Glomerular visceral epithelial cell (primary cell): ENCODE results near the gene DNAI2.
"Not testable (repeated sequence)": the region's sequence is repeated elsewhere in the genome, so short reads cannot be mapped to it uniquely, and the experiment has no call there.

Source experiments
- DNase-seq: peaks from one replicate; pipeline ENCODE4 v3.0.0-alpha.2; 2016; ENCODE audit errors: extremely low spot score

DNAI2 gene

DNA sequence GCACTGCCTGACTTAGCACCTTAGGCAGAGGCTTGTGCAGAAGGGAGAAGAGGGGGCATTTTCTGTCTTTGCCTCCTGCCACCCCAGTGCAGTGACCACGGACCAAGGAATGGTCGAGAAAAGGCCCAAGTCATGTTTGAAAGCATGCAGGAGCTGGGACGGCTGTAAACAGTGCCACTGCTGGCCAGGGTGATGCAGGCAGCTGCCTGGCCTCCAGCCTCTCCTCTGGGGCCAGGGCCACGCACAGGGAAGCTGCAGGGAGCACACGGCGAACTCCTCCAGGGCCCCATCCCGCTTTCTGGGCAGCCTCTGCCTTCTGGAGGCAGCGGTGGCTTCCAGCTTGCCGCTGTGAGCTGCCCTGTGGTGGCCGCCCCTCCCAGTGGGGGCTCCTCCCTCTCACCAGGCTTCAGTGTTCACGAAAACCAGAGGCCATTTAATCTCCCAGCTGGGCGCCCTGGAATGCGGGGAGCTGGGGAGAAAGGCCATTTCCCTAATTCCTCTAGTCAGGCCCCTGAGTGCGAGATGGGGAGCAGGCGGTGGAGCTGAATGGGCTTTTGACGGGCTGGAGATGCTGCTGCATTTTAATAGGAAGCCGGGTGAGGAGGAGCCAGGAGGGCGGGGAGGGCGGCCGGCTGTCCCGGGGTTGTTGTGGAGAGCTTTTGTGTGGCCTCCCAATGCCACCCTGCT, 28.7 kb upstream of the DNAI2 start:
- DNase-seq = no peak

DNA sequence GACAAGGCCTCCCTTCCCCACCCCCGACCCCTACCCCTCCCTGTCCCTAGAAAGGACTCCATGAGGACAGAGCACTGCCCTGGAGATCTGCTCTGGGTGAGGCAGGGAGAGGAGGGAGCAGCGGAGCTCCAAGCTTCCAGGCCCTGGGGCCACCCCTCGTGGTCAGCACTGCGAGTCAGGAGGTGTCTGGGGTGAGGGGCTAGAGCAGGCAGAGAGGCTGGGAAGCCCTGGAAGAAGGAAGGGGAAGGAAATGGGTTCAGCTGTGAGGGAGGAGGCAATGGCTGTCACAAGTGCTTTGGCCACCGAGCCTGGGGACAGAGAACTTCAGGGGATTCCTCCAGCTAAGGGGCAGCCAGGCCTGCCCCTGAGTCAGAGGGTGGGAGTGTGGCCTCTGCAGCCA, 28.2 kb upstream of the DNAI2 start:
- no peak for DNase-seq

- no peak for DNase-seq
Observed at GRCh38 chr17:74249590-74250270, 24.3 kb upstream of the DNAI2 start.

- no peak for DNase-seq
Observed at GRCh38 chr17:74250324-74250995, 23.6 kb upstream of the DNAI2 start.

- DNase-seq = no peak
Observed at GRCh38 chr17:74251051-74251450, 23.0 kb upstream of the DNAI2 start.

GRCh38 chr17:74251569-74251968, 22.5 kb upstream of the DNAI2 start:
- no peak for DNase-seq

DNA sequence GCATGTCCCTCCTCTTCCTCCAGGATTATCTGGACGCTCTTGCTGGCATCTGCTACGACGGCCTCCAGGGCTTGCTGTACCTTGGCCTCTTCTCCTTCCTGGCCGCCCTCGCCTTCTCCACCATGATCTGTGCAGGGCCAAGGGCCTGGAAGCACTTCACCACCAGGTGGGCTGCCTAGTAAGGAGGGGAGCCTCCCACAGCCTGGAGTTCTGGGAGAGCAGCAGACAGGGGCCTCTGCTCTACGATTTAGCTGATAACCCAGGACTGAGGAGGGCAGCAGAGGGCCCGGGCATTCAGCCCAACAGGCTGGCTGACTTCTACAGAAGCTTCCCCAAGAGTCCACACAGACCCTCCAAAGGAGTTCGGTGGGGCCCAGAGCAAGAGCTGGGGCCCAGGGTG, 21.8 kb upstream of the DNAI2 start:
- DNase-seq = no peak

- no peak for DNase-seq
Observed at GRCh38 chr17:74253036-74253435, 21.0 kb upstream of the DNAI2 start.

GRCh38 chr17:74257311-74257710, 16.7 kb upstream of the DNAI2 start:
- no peak for DNase-seq

GRCh38 chr17:74259667-74260524, 14.1 kb upstream of the DNAI2 start:
- no peak for DNase-seq

DNA sequence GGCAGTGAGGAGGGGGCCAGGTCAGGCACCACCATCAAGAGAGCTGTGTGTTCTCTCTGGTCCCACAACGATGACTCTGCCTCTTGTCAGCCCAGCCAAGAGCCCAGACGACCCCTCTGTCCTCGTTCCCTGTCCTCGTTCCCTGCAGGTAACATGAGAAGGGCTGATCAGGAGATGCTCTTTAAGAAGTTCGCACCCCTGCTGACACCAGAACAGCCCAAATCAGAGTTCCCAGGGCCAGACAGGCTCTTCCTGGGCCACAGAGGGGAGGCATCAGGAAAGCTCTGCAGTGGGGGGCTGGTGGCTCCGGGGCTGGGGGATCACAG, 13.5 kb upstream of the DNAI2 start:
- DNase-seq = no peak

GRCh38 chr17:74262601-74263000, 11.4 kb upstream of the DNAI2 start:
- no peak for DNase-seq

GRCh38 chr17:74267054-74267453, 7.0 kb upstream of the DNAI2 start:
- not testable (repeated sequence) for DNase-seq

GRCh38 chr17:74267579-74267978, 6.5 kb upstream of the DNAI2 start:
- DNase-seq = no peak

DNA sequence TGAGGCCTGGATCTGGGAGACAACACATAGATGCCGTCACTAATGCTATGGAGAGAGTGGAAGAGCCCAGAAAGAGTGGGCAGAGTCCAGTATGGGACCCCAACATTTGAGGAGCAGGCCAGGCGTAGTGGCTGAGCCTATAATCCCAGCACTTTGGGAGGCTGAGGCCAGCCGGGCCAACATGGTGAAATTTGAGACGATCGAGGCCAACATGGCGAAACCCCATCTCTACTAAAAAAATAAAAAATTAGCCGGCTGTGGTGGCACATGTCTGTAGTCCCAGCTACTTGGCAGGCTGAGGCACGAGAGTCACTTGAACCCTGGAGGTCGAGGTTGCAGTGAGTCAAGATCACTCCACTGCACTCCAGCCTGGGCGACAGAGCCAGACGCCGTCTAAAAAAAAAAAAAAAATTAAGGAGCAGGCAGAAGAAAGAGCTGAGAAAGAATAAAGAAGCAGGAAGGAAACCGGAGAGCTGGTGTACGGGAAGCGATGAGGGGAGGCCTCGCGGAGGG, 6.0 kb upstream of the DNAI2 start:
- DNase-seq = no peak

- DNase-seq = no peak
Observed at GRCh38 chr17:74268558-74268957, 5.5 kb upstream of the DNAI2 start.

GRCh38 chr17:74270333-74270732, 3.7 kb upstream of the DNAI2 start:
- DNase-seq = no peak

DNA sequence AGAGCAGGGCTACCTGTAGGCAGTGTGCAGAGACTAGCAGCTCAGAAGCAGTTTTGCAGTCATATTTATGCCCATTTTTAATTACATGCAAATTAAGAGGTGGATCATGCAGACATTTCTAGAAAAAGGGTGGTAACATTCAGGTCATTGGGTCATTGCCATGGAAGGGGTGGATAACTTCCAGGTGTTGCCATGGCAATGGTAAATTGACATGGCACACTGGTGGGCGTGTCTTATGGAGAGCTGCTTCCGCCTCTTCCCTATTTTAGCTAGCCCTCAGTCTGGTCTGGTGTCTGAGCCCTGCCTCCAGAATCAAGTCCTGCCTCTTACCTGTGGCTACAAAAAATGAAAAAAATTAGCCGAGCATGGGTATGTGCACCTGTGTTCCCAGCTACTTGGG, 2.8 kb upstream of the DNAI2 start:
- no peak for DNase-seq

DNA sequence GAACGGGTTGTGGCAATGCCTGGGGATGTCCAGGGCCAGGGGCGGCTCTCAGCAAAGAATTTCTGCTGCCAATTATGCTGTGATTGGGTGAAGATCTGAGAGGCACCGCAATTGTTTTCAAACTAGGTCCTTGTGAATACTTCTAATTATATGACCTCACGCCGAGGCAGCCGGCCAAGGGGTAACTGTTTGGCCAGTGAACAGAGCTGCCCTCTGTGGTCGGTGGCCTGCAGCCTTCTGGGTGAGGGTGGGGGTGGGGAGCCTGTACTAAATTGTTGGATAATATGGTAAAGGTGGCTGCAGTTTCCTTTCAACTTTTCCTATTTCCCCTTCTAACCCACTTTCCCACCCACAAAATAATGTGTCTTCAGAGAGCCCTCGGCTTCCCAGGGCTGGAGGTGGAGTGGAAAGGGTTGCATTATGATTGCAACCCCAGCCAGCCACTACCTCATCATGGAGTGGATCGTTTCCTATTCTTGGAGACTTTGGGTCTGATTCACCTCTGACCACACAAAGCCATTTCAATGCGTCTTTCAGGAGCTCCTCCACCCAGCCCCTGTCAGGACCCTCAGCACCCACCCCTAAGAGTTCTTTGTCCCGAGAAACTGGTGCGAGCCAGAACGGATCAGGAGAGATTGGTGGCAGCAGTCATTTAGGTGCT, 2.0 kb upstream of the DNAI2 start:
- no peak for DNase-seq

DNA sequence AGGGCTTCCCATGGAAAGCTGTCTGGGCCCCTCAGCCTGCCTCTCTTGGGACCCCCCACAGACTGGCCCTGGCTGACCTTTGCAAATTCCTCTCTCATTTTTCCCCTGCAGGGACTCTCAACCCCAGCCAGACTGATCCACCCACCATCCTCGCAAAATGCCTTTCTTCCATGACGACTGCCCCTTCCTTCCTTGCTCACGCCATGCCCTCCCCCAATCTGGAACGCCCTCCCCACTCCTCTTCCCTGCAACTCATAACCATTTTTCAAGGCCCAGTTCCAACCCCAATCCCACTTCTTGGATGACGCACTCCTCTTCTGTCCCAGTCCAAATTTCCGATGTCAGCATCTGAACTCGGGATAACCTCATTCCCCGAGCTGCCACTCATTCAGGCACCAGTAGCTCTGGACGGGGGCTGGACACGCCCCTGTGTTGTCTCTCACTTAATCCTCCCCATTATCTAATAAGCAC, 1.3 kb upstream of the DNAI2 start:
- no peak for DNase-seq

GRCh38 chr17:74274709-74275340, 791 bp downstream of the DNAI2 start:
- DNase-seq = no peak
